GM23338 (cell line): ENCODE results near the gene KIT.

Source experiments
- CREB1 ChIP-seq: fragments of 250-450 bp; sonication (Bioruptor Pico); IDR thresholded peaks from 2 replicates; pipeline ENCODE4 v1.5.0; 2020; ENCODE audit warnings: low read depth, mild to moderate bottlenecking, moderate library complexity
- EZH2 ChIP-seq: fragments of 200-600 bp; sonication (generic); IDR thresholded peaks from one replicate; pipeline ENCODE4 v1.8.0; 2017; ENCODE audit warnings: antibody characterized with exemption, mild to moderate bottlenecking, low read depth; ENCODE audit not compliant: unreplicated experiment
- EZH2phosphoT487 ChIP-seq: fragments of 200-600 bp; sonication (generic); IDR thresholded peaks from one replicate; pipeline ENCODE4 v1.8.1; 2018; ENCODE audit warnings: antibody characterized with exemption; ENCODE audit not compliant: unreplicated experiment
- JUNB ChIP-seq: IDR thresholded peaks from one replicate; pipeline ENCODE4 v1.6.1; 2016; ENCODE audit warnings: antibody characterized with exemption; ENCODE audit not compliant: unreplicated experiment
- NANOG ChIP-seq: IDR thresholded peaks from 2 replicates; pipeline ENCODE4 v1.6.1; 2016; ENCODE audit warnings: antibody characterized with exemption, borderline replicate concordance
- POLR2AphosphoS5 ChIP-seq: IDR thresholded peaks from 2 replicates; pipeline ENCODE4 v1.6.1; 2016; ENCODE audit warnings: antibody characterized with exemption, low read depth
- STAT1 ChIP-seq: IDR thresholded peaks from one replicate; pipeline ENCODE4 v1.6.1; 2016; ENCODE audit warnings: antibody characterized with exemption; ENCODE audit not compliant: unreplicated experiment
- ZNF114 ChIP-seq: fragments of 250-450 bp; sonication (Bioruptor Pico); IDR thresholded peaks from 2 replicates; pipeline ENCODE4 v1.5.0; 2020; ENCODE audit warnings: mild to moderate bottlenecking, moderate library complexity
- ZNF331 ChIP-seq: fragments of 250-450 bp; sonication (Bioruptor Pico); IDR thresholded peaks from 2 replicates; pipeline ENCODE4 v1.5.0; 2020; ENCODE audit warnings: low read depth, mild to moderate bottlenecking, moderate library complexity
- TF ChIP-seq, protein P1 (sequence below), 2 experiments: fragments of 200-600 bp in 1 of 2; sonication (generic) in 1 of 2; conservative IDR thresholded peaks; 2 replicates each; pipeline versions ENCODE4 v1.5.1 to v1.6.1; 2016 to 2017; ENCODE audit warnings: antibody characterized with exemption in 2 of 2, low read depth in 2 of 2, mild to moderate bottlenecking in 2 of 2, moderate library complexity in 1 of 2
- TF ChIP-seq, protein P2 (sequence below): IDR thresholded peaks from one replicate; pipeline ENCODE4 v1.6.1; 2018; ENCODE audit warnings: antibody characterized with exemption; ENCODE audit not compliant: unreplicated experiment
- TF ChIP-seq, protein P3 (sequence below): IDR thresholded peaks from 2 replicates; pipeline ENCODE4 v1.6.1; 2016; ENCODE audit warnings: antibody characterized with exemption

DNA sequence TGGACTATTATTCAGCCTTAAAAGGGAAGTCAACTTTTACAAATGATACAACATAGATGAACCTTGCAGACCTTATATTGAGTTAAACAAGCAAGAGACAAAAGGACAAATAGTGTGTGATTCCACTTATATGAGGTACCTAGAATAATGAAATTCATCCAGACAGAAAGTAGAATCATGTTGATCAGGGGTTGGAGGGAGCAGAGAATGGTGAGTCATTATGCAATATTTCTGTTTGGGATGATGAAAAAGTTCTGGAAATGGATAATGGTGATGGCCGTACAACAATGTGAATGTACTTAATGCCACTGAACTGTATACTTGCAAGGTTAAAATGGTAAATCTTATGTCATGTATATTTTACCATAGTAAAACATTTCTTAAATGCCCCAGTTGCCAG lies 22.1 kb downstream of the KIT start:
- TF ChIP-seq JUNB (no peak), EZH2 (no peak), EZH2phosphoT487 (no peak), POLR2AphosphoS5 (no peak), CREB1 (CRISPR knock-in tag) (no peak), NANOG (no peak), ZNF331 (CRISPR knock-in tag) (no peak), STAT1 (no peak), ZNF114 (no peak)
- TF ChIP-seq, protein P1, sequence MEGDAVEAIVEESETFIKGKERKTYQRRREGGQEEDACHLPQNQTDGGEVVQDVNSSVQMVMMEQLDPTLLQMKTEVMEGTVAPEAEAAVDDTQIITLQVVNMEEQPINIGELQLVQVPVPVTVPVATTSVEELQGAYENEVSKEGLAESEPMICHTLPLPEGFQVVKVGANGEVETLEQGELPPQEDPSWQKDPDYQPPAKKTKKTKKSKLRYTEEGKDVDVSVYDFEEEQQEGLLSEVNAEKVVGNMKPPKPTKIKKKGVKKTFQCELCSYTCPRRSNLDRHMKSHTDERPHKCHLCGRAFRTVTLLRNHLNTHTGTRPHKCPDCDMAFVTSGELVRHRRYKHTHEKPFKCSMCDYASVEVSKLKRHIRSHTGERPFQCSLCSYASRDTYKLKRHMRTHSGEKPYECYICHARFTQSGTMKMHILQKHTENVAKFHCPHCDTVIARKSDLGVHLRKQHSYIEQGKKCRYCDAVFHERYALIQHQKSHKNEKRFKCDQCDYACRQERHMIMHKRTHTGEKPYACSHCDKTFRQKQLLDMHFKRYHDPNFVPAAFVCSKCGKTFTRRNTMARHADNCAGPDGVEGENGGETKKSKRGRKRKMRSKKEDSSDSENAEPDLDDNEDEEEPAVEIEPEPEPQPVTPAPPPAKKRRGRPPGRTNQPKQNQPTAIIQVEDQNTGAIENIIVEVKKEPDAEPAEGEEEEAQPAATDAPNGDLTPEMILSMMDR (conservative IDR thresholded peaks at IDR 0.05; ENCODE audit: low read depth in 2 of 2): no peak
- TF ChIP-seq, protein P2, sequence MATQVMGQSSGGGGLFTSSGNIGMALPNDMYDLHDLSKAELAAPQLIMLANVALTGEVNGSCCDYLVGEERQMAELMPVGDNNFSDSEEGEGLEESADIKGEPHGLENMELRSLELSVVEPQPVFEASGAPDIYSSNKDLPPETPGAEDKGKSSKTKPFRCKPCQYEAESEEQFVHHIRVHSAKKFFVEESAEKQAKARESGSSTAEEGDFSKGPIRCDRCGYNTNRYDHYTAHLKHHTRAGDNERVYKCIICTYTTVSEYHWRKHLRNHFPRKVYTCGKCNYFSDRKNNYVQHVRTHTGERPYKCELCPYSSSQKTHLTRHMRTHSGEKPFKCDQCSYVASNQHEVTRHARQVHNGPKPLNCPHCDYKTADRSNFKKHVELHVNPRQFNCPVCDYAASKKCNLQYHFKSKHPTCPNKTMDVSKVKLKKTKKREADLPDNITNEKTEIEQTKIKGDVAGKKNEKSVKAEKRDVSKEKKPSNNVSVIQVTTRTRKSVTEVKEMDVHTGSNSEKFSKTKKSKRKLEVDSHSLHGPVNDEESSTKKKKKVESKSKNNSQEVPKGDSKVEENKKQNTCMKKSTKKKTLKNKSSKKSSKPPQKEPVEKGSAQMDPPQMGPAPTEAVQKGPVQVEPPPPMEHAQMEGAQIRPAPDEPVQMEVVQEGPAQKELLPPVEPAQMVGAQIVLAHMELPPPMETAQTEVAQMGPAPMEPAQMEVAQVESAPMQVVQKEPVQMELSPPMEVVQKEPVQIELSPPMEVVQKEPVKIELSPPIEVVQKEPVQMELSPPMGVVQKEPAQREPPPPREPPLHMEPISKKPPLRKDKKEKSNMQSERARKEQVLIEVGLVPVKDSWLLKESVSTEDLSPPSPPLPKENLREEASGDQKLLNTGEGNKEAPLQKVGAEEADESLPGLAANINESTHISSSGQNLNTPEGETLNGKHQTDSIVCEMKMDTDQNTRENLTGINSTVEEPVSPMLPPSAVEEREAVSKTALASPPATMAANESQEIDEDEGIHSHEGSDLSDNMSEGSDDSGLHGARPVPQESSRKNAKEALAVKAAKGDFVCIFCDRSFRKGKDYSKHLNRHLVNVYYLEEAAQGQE: no peak
- TF ChIP-seq, protein P3, sequence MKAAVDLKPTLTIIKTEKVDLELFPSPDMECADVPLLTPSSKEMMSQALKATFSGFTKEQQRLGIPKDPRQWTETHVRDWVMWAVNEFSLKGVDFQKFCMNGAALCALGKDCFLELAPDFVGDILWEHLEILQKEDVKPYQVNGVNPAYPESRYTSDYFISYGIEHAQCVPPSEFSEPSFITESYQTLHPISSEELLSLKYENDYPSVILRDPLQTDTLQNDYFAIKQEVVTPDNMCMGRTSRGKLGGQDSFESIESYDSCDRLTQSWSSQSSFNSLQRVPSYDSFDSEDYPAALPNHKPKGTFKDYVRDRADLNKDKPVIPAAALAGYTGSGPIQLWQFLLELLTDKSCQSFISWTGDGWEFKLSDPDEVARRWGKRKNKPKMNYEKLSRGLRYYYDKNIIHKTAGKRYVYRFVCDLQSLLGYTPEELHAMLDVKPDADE: no peak
